ENCODE data around the gene TIMM22.

TIMM22 gene

GRCh38 chr17:1029922-1030644 is 33.2 kb downstream of the TIMM22 start:
- TF ChIP-seq POLR2A (IDR thresholded peaks at IDR 0.05; ENCODE audit: low read length) (no peak), GATA1 (IDR thresholded peaks at IDR 0.05; ENCODE audit: low read depth, low read length) (no peak)

GRCh38 chr17:1030684-1031532 is 34.0 kb downstream of the TIMM22 start:
- TF ChIP-seq POLR2A (IDR thresholded peaks at IDR 0.05; ENCODE audit: low read length) (no peak), GATA1 (IDR thresholded peaks at IDR 0.05; ENCODE audit: low read depth, low read length) (no peak)

More at GRCh38 chr17:1029922-1030644, 33.2 kb downstream of the TIMM22 start:
- no peak for DNase-seq

GRCh38 chr17:1031711-1032110 is 34.8 kb downstream of the TIMM22 start:
- TF ChIP-seq GATA1 (IDR thresholded peaks at IDR 0.05; ENCODE audit: low read depth, low read length) (no peak), POLR2A (IDR thresholded peaks at IDR 0.05; ENCODE audit: low read length) (no peak)
- no peak for DNase-seq

More at GRCh38 chr17:1030684-1031532, 34.0 kb downstream of the TIMM22 start:
- no peak for DNase-seq

- no peak for TF ChIP-seq POLR2A (IDR thresholded peaks at IDR 0.05; ENCODE audit: low read length)
- no peak for TF ChIP-seq GATA1 (IDR thresholded peaks at IDR 0.05; ENCODE audit: low read depth, low read length)
- DNase-seq, result no peak
These were observed 35.5 kb downstream of the TIMM22 start for GRCh38 chr17:1032391-1032790.

GRCh38 chr17:1033503-1033902 is 36.6 kb downstream of the TIMM22 start:
- no peak for DNase-seq
- TF ChIP-seq POLR2A (IDR thresholded peaks at IDR 0.05; ENCODE audit: low read length), result no peak
- TF ChIP-seq GATA1 (IDR thresholded peaks at IDR 0.05; ENCODE audit: low read depth, low read length), result no peak

GRCh38 chr17:1034652-1035210 is 37.8 kb downstream of the TIMM22 start:
- no peak for DNase-seq
- TF ChIP-seq POLR2A (IDR thresholded peaks at IDR 0.05; ENCODE audit: low read length), result no peak
- TF ChIP-seq GATA1 (IDR thresholded peaks at IDR 0.05; ENCODE audit: low read depth, low read length), result no peak

- DNase-seq, result no peak
- TF ChIP-seq POLR2A (IDR thresholded peaks at IDR 0.05; ENCODE audit: low read length) (no peak), GATA1 (IDR thresholded peaks at IDR 0.05; ENCODE audit: low read depth, low read length) (no peak)
These were observed 38.7 kb downstream of the TIMM22 start for GRCh38 chr17:1035546-1036170.

- TF ChIP-seq GATA1 (IDR thresholded peaks at IDR 0.05; ENCODE audit: low read depth, low read length), result no peak
- DNase-seq, result no peak
These were observed 39.4 kb downstream of the TIMM22 start for GRCh38 chr17:1036171-1036844.

- no peak for DNase-seq
These were observed 39.9 kb downstream of the TIMM22 start for GRCh38 chr17:1036845-1037237.

GRCh38 chr17:1037238-1037879 is 40.4 kb downstream of the TIMM22 start:
- no peak for TF ChIP-seq GATA1 (IDR thresholded peaks at IDR 0.05; ENCODE audit: low read depth, low read length)
- no peak for TF ChIP-seq POLR2A (IDR thresholded peaks at IDR 0.05; ENCODE audit: low read length)
- no peak for DNase-seq

More at GRCh38 chr17:1036845-1037237, 39.9 kb downstream of the TIMM22 start:
- no peak for TF ChIP-seq POLR2A (IDR thresholded peaks at IDR 0.05; ENCODE audit: low read length)
- TF ChIP-seq GATA1 (IDR thresholded peaks at IDR 0.05; ENCODE audit: low read depth, low read length), result no peak

GRCh38 chr17:1038459-1039122 is 41.7 kb downstream of the TIMM22 start:
- TF ChIP-seq GATA1 (IDR thresholded peaks at IDR 0.05; ENCODE audit: low read depth, low read length) (no peak), POLR2A (IDR thresholded peaks at IDR 0.05; ENCODE audit: low read length) (no peak)
- no peak for DNase-seq

GRCh38 chr17:1039123-1039507 is 42.2 kb downstream of the TIMM22 start:
- TF ChIP-seq POLR2A (IDR thresholded peaks at IDR 0.05; ENCODE audit: low read length), result no peak
- no peak for DNase-seq

Measured in erythroblast (primary cell).